Measurements from ENCODE around the gene CTLA4. TPM values are rescaled to one million over a fixed set of nuclear protein-coding genes. Genes with fewer than 3 reads are reported as not detected.

Gene CTLA4
- polyA plus RNA-seq, 1 donor (not counting 4 experiments of a cell fraction or from before 2014, with no cell fraction given), result not detected

- DNase-seq (ENCODE audit: low read depth, low spot score), result no peak
- dilution Hi-C loops (cut with MboI; ENCODE audit: extremely low pct_ligation_motif_present, low sequenced_read_pairs), result no loop called here
- H3K36me3 ChIP-seq (ENCODE audit: control insufficient read depth in 2 of 2, extremely low read depth in 1 of 2, insufficient read depth in 2 of 2, low read length in 2 of 2), result no peaks in the 10 kb centered on the region
- TF ChIP-seq EZH2 (IDR thresholded peaks at IDR 0.05; ENCODE audit: low read length) (no peak), CTCF (optimal IDR thresholded peaks at IDR 0.05 in 1 of 3, IDR thresholded peaks at IDR 0.05 in 1 of 3, conservative IDR thresholded peaks at IDR 0.05 in 1 of 3; ENCODE audit: extremely low read depth in 1 of 3, insufficient read depth in 2 of 3, low read length in 3 of 3) (peak in 1 of 3 experiments; percentile 9)
- H3K4me1 ChIP-seq (ENCODE audit: control insufficient read depth, extremely low read depth, insufficient read depth, low read length), result no peaks in the 10 kb centered on the region
- no peak overlapping the region for H2AFZ ChIP-seq (ENCODE audit: control insufficient read depth, low read length)
- no peak for FAIRE-seq
- no peaks in the 10 kb centered on the region for H4K20me1 ChIP-seq (ENCODE audit: control insufficient read depth, extremely low read depth, insufficient read depth, low read length)
- no peaks in the 10 kb centered on the region for H3K9me3 ChIP-seq (ENCODE audit: control insufficient read depth, low read depth, low read length)
- no peak overlapping the region for H3K4me3 ChIP-seq (ENCODE audit: control insufficient read depth in 2 of 3, extremely low read depth in 1 of 3, insufficient read depth in 2 of 3, low read depth in 1 of 3, low read length in 3 of 3)
- H3K4me2 ChIP-seq (ENCODE audit: control insufficient read depth, extremely low read depth, insufficient read depth, low read depth, low read length), result no peak overlapping the region
- H3K9ac ChIP-seq (ENCODE audit: control insufficient read depth, extremely low read depth, insufficient read depth, low read length), result no peak overlapping the region
- no peaks in the 10 kb centered on the region for H3K79me2 ChIP-seq (ENCODE audit: control insufficient read depth, insufficient read depth, low read length)
- no peaks in the 10 kb centered on the region for H3K27me3 ChIP-seq (ENCODE audit: control insufficient read depth, extremely low read depth, insufficient read depth, low read length)
- no peak overlapping the region for H3K27ac ChIP-seq (ENCODE audit: control insufficient read depth, insufficient read depth, low read length)
- no peaks in the 10 kb centered on the region for H3K9me1 ChIP-seq (ENCODE audit: control insufficient read depth, extremely low read depth, insufficient read depth, low read length)
These were observed 9.4 kb upstream of the CTLA4 start for GRCh38 chr2:203858176-203858575.

DNA sequence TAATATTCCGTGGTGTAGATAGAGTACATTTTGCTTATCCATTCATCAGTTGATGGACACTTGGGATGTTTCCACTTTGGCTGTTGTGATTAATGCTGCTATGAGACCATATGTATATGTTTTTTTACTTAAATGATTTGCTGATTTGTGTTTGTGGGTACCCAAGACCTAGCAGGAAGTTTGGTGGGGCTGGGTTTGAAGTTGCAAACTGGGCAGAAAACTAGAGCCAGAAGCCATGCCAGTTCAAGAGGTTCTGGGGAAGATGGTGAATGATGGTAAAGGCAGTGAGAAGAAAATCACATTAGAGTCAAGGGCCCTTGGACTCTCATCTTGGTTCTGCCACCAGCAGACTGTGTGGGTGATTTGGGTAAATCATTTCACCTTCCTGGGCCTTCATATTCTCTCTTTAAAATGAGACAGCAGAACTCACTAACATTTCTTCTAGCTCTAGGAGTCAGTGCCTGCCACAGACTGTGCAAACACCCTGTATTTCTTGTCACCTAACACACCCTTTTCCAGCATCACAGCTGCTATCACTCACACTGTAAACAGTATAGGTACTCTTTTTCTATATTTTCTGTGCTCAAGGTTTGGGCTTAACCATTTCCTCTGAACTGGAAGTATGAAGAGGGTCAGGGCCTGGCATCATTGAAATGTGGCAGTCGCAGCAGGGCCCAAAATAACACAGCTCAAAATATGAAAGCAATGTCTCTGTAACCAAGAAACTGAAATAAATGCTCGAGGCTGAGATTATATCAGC, 8.4 kb upstream of the CTLA4 start:
- FAIRE-seq, result no peak
- TF ChIP-seq EZH2 (IDR thresholded peaks at IDR 0.05; ENCODE audit: low read length) (no peak), CTCF (optimal IDR thresholded peaks at IDR 0.05 in 1 of 3, IDR thresholded peaks at IDR 0.05 in 1 of 3, conservative IDR thresholded peaks at IDR 0.05 in 1 of 3; ENCODE audit: extremely low read depth in 1 of 3, insufficient read depth in 2 of 3, low read length in 3 of 3) (no peak)
- no peaks in the 10 kb centered on the region for H3K27me3 ChIP-seq (ENCODE audit: control insufficient read depth, extremely low read depth, insufficient read depth, low read length)

More for the DNA sequence above, 8.4 kb upstream of the CTLA4 start:
- H3K4me3 ChIP-seq (ENCODE audit: control insufficient read depth in 2 of 3, extremely low read depth in 1 of 3, insufficient read depth in 2 of 3, low read depth in 1 of 3, low read length in 3 of 3), result no peak overlapping the region
- H3K36me3 ChIP-seq (ENCODE audit: control insufficient read depth in 2 of 2, extremely low read depth in 1 of 2, insufficient read depth in 2 of 2, low read length in 2 of 2), result no peaks in the 10 kb centered on the region
- no peaks in the 10 kb centered on the region for H3K9me1 ChIP-seq (ENCODE audit: control insufficient read depth, extremely low read depth, insufficient read depth, low read length)
- H3K9me3 ChIP-seq (ENCODE audit: control insufficient read depth, low read depth, low read length), result no peaks in the 10 kb centered on the region
- H3K27ac ChIP-seq (ENCODE audit: control insufficient read depth, insufficient read depth, low read length), result no peak overlapping the region
- no peaks in the 10 kb centered on the region for H3K4me1 ChIP-seq (ENCODE audit: control insufficient read depth, extremely low read depth, insufficient read depth, low read length)
- H4K20me1 ChIP-seq (ENCODE audit: control insufficient read depth, extremely low read depth, insufficient read depth, low read length), result no peaks in the 10 kb centered on the region
- H2AFZ ChIP-seq (ENCODE audit: control insufficient read depth, low read length), result no peak overlapping the region
- no peaks in the 10 kb centered on the region for H3K79me2 ChIP-seq (ENCODE audit: control insufficient read depth, insufficient read depth, low read length)
- no peak overlapping the region for H3K4me2 ChIP-seq (ENCODE audit: control insufficient read depth, extremely low read depth, insufficient read depth, low read depth, low read length)
- no peak for DNase-seq (ENCODE audit: low read depth, low spot score)
- dilution Hi-C loops (cut with MboI; ENCODE audit: extremely low pct_ligation_motif_present, low sequenced_read_pairs), result no loop called here
- H3K9ac ChIP-seq (ENCODE audit: control insufficient read depth, extremely low read depth, insufficient read depth, low read length), result no peak overlapping the region

All from keratinocyte (primary cell).